HepG2 (cell line): ENCODE data around the gene TM4SF20. TPM values are rescaled to one million over a fixed set of nuclear protein-coding genes. Genes with fewer than 3 reads are reported as not detected.

Source experiments
- ATRX ChIP-seq: sonication (generic); formaldehyde crosslinking; IDR thresholded peaks from 2 replicates; pipeline ENCODE4 v1.4.0; 2020; ENCODE audit warnings: missing genetic modification reagents, borderline replicate concordance
- BCL6 ChIP-seq: IDR thresholded peaks from 2 replicates; pipeline ENCODE4 v1.6.1; 2016; ENCODE audit warnings: missing genetic modification reagents, missing compliant biosample characterization
- CCAR2 ChIP-seq: fragments of 200-400 bp; formaldehyde crosslinking; optimal IDR thresholded peaks from 2 replicates; pipeline ENCODE3; 2018; ENCODE audit warnings: low read depth, mild to moderate bottlenecking, low read length, moderate library complexity
- CEBPG ChIP-seq: IDR thresholded peaks from 2 replicates; pipeline ENCODE4 v1.6.1; 2016
- HCFC1 ChIP-seq: fragments of 150-350 bp; IDR thresholded peaks from 2 replicates; pipeline ENCODE4 v1.6.1; 2014; ENCODE audit warnings: low read depth, low read length
- JDP2 ChIP-seq: sonication (generic); formaldehyde crosslinking; IDR thresholded peaks from 2 replicates; pipeline ENCODE4 v1.8.1; 2022; ENCODE audit warnings: missing genetic modification reagents, borderline replicate concordance
- MBNL3 ChIP-seq: fragments of 250-450 bp; sonication (Bioruptor Pico); conservative IDR thresholded peaks from 2 replicates; pipeline ENCODE4 v1.8.0; 2022; ENCODE audit warnings: mild to moderate bottlenecking, inconsistent platforms
- NCOA5 ChIP-seq: sonication (generic); formaldehyde crosslinking; IDR thresholded peaks from 2 replicates; pipeline ENCODE4 v1.4.0; 2020; ENCODE audit warnings: missing genetic modification reagents
- PAWR ChIP-seq: sonication (generic); formaldehyde crosslinking; IDR thresholded peaks from 2 replicates; pipeline ENCODE4 v1.4.0; 2020; ENCODE audit warnings: missing genetic modification reagents, mild to moderate bottlenecking, borderline replicate concordance
- PHF5A ChIP-seq: IDR thresholded peaks from one replicate; pipeline ENCODE4 v1.6.1; 2018; ENCODE audit warnings: low read depth, missing genetic modification reagents; ENCODE audit not compliant: unreplicated experiment
- PPARG ChIP-seq: conservative IDR thresholded peaks from 2 replicates; pipeline ENCODE4 v1.6.1; 2016; ENCODE audit warnings: missing biosample characterization, missing genetic modification reagents
- RBFOX2 ChIP-seq: fragments of 200-400 bp; formaldehyde crosslinking; IDR thresholded peaks from 2 replicates; pipeline ENCODE4 v1.6.1; 2017; ENCODE audit warnings: low read depth, mild to moderate bottlenecking, low read length
- SAP130 ChIP-seq: IDR thresholded peaks from 2 replicates; pipeline ENCODE4 v1.6.1; 2016; ENCODE audit warnings: low read depth
- SOX13 ChIP-seq, 3 experiments: fragments of 450-650 bp in 1 of 3; sonication (generic) in 1 of 3; formaldehyde crosslinking in 1 of 3; IDR thresholded peaks in 2 of 3; conservative IDR thresholded peaks in 1 of 3; 2 replicates each; pipeline versions ENCODE4 v1.5.0 to v1.6.1; 2016 to 2020; ENCODE audit warnings: antibody characterized with exemption in 1 of 3, mild to moderate bottlenecking in 1 of 3, missing compliant biosample characterization in 1 of 3, missing genetic modification reagents in 1 of 3, moderate library complexity in 1 of 3
- SRSF4 ChIP-seq: fragments of 200-400 bp; formaldehyde crosslinking; IDR thresholded peaks from one replicate; pipeline ENCODE4 v1.6.1; 2018; ENCODE audit warnings: mild to moderate bottlenecking, low read depth, low read length, moderate library complexity; ENCODE audit not compliant: poor library complexity, severe bottlenecking
- ZNF17 ChIP-seq: sonication (generic); formaldehyde crosslinking; IDR thresholded peaks from 2 replicates; pipeline ENCODE4 v1.5.0; 2020; ENCODE audit warnings: mild to moderate bottlenecking, missing genetic modification reagents
- ZNF557 ChIP-seq: sonication (generic); formaldehyde crosslinking; IDR thresholded peaks from 2 replicates; pipeline ENCODE4 v1.4.0; 2020; ENCODE audit warnings: missing genetic modification reagents
- ZNF850 ChIP-seq: sonication (generic); formaldehyde crosslinking; conservative IDR thresholded peaks from 2 replicates; pipeline ENCODE4 v1.9.0; 2021; ENCODE audit warnings: mild to moderate bottlenecking, missing genetic modification reagents
- ZSCAN25 ChIP-seq: sonication (generic); formaldehyde crosslinking; IDR thresholded peaks from 2 replicates; pipeline ENCODE4 v1.8.0; 2022; ENCODE audit warnings: mild to moderate bottlenecking, missing genetic modification reagents
- polyA plus RNA-seq, 8 experiments: library from polyadenylated mRNA; depleted of rRNA in 3 of 8; stranded (reverse) in 7 of 8; unstranded in 1 of 8; fragments of >200 nt; fragmentation: Illumina TruSeq in 4 of 8; extraction: Trizol in 4 of 8; gene quantifications; 2 replicates each; pipeline versions ENCODE4 v1.2.1 to v1.2.3, GENCODE V29; 2011 to 2016; ENCODE audit warnings: low read depth in 4 of 8, missing spikeins in 1 of 8, mixed read lengths in 1 of 8; ENCODE audit not compliant: insufficient read depth in 1 of 8
- total RNA-seq, 5 experiments: library from RNA; depleted of rRNA; stranded (reverse); fragments of >200 nt; fragmentation: Illumina TruSeq; extraction: Trizol; gene quantifications; 2 replicates each; pipeline ENCODE4 v1.2.3, GENCODE V29; 2016; ENCODE audit warnings: low read depth in 1 of 5
- TF ChIP-seq, protein P1 (sequence below): sonication (generic); formaldehyde crosslinking; IDR thresholded peaks from 2 replicates; pipeline ENCODE4 v1.4.0; 2020; ENCODE audit warnings: mild to moderate bottlenecking, missing genetic modification reagents
- TF ChIP-seq, protein P2 (sequence below): sonication (generic); formaldehyde crosslinking; conservative IDR thresholded peaks from 2 replicates; pipeline ENCODE4 v1.5.0; 2020; ENCODE audit warnings: missing genetic modification reagents
- TF ChIP-seq, protein P3 (sequence below): sonication (generic); formaldehyde crosslinking; IDR thresholded peaks from 2 replicates; pipeline ENCODE4 v1.5.0; 2020; ENCODE audit warnings: mild to moderate bottlenecking, missing genetic modification reagents, borderline replicate concordance
- TF ChIP-seq, protein P4 (sequence below), 2 experiments: fragments of 450-650 bp in 1 of 2; sonication (generic) in 1 of 2; formaldehyde crosslinking; IDR thresholded peaks; 2 replicates each; pipeline versions ENCODE4 v1.5.0 to v1.8.0; 2020 to 2022; ENCODE audit warnings: mild to moderate bottlenecking in 1 of 2, missing genetic modification reagents in 1 of 2

The TM4SF20 gene
- total and polyA plus RNA-seq, 2 of the 13 experiments (the other 11 are each of a cell fraction or from before 2014, with no cell fraction given): not detected

DNA sequence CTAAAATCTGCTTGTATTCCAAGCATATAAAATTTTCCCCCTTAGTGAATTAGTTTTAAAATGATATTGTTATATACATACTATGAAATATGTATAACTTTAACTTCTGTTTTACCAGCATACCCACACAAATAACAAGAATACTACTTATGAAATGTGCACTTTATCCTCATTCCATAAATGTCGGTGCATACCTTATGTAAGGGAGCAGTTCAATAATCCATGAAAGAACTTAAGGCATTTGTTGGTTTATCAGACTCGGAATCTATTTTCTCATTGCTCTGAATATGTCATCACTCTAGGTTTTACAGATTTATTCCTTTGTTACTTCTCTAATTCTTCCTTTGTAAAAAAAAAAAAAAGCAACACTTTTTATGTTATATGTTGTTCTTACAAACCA is 66.5 kb downstream of the TM4SF20 start (continued):
- TF ChIP-seq, protein P1, sequence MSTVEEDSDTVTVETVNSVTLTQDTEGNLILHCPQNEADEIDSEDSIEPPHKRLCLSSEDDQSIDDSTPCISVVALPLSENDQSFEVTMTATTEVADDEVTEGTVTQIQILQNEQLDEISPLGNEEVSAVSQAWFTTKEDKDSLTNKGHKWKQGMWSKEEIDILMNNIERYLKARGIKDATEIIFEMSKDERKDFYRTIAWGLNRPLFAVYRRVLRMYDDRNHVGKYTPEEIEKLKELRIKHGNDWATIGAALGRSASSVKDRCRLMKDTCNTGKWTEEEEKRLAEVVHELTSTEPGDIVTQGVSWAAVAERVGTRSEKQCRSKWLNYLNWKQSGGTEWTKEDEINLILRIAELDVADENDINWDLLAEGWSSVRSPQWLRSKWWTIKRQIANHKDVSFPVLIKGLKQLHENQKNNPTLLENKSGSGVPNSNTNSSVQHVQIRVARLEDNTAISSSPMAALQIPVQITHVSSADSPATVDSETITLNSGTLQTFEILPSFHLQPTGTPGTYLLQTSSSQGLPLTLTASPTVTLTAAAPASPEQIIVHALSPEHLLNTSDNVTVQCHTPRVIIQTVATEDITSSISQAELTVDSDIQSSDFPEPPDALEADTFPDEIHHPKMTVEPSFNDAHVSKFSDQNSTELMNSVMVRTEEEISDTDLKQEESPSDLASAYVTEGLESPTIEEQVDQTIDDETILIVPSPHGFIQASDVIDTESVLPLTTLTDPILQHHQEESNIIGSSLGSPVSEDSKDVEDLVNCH: no peak
- TF ChIP-seq MBNL3: no peak
- no peak for TF ChIP-seq HCFC1
- no peak for TF ChIP-seq ZSCAN25 (CRISPR knock-in tag)
- TF ChIP-seq ZNF557 (CRISPR knock-in tag): no peak
- peak; percentile 78; the same call in 1 of the 2 replicates for TF ChIP-seq PPARG (CRISPR knock-in tag)
- TF ChIP-seq SAP130 (CRISPR knock-in tag): 0 out of 2 replicates have a peak, but pooled peaks have one; percentile 6
- no peak for TF ChIP-seq ZNF850 (CRISPR knock-in tag)
- no peak for TF ChIP-seq ATRX (CRISPR knock-in tag)
- TF ChIP-seq NCOA5 (CRISPR knock-in tag): no peak
- TF ChIP-seq SRSF4: no peak
- TF ChIP-seq ZNF17 (CRISPR knock-in tag): no peak
- TF ChIP-seq JDP2: no peak
- TF ChIP-seq, protein P2, sequence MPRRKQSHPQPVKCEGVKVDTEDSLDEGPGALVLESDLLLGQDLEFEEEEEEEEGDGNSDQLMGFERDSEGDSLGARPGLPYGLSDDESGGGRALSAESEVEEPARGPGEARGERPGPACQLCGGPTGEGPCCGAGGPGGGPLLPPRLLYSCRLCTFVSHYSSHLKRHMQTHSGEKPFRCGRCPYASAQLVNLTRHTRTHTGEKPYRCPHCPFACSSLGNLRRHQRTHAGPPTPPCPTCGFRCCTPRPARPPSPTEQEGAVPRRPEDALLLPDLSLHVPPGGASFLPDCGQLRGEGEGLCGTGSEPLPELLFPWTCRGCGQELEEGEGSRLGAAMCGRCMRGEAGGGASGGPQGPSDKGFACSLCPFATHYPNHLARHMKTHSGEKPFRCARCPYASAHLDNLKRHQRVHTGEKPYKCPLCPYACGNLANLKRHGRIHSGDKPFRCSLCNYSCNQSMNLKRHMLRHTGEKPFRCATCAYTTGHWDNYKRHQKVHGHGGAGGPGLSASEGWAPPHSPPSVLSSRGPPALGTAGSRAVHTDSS (CRISPR knock-in tag): no peak
- TF ChIP-seq PAWR: no peak
- no peak for TF ChIP-seq PHF5A (CRISPR knock-in tag)
- no peak for TF ChIP-seq BCL6 (CRISPR knock-in tag)
- TF ChIP-seq, protein P3, sequence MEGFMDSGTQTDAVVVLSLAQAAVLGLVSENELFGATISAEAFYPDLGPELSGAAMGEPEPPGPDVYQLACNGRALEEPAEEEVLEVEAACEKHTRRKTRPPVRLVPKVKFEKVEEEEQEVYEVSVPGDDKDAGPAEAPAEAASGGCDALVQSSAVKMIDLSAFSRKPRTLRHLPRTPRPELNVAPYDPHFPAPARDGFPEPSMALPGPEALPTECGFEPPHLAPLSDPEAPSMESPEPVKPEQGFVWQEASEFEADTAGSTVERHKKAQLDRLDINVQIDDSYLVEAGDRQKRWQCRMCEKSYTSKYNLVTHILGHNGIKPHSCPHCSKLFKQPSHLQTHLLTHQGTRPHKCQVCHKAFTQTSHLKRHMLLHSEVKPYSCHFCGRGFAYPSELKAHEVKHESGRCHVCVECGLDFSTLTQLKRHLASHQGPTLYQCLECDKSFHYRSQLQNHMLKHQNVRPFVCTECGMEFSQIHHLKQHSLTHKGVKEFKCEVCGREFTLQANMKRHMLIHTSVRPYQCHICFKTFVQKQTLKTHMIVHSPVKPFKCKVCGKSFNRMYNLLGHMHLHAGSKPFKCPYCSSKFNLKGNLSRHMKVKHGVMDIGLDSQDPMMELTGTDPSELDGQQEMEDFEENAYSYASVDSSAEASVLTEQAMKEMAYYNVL (CRISPR knock-in tag): no peak
- peak; percentile 19; the same call in 1 of the 2 replicates for TF ChIP-seq CEBPG (CRISPR knock-in tag)
- TF ChIP-seq SOX13 (IDR thresholded peaks at IDR 0.05): no peak
- TF ChIP-seq SOX13 (CRISPR knock-in tag; conservative IDR thresholded peaks at IDR 0.05 in 1 of 2, IDR thresholded peaks at IDR 0.05 in 1 of 2): peak in 1 of 2 experiments; percentile 8; a peak in 1 of 4 replicates
- TF ChIP-seq RBFOX2: no peak
- TF ChIP-seq CCAR2: no peak
- TF ChIP-seq, protein P4, sequence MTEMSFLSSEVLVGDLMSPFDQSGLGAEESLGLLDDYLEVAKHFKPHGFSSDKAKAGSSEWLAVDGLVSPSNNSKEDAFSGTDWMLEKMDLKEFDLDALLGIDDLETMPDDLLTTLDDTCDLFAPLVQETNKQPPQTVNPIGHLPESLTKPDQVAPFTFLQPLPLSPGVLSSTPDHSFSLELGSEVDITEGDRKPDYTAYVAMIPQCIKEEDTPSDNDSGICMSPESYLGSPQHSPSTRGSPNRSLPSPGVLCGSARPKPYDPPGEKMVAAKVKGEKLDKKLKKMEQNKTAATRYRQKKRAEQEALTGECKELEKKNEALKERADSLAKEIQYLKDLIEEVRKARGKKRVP (CRISPR knock-in tag; IDR thresholded peaks at IDR 0.05): 0 out of 4 replicates have a peak, but pooled peaks of 1 of the 2 experiments have one; percentile 42
